Loucy (cell line): ENCODE measurements around the gene APOM.

ENCODE experiments used
- EZH2phosphoT487 ChIP-seq: fragments of 200-600 bp; IDR thresholded peaks from 2 replicates; pipeline ENCODE4 v1.6.1; 2018; ENCODE audit warnings: antibody characterized with exemption, mild to moderate bottlenecking, moderate library complexity, borderline replicate concordance
- TF ChIP-seq, protein P1 (sequence below): fragments of 200-600 bp; sonication (generic); conservative IDR thresholded peaks from 2 replicates; pipeline ENCODE4 v1.5.1; 2014; ENCODE audit warnings: mild to moderate bottlenecking, antibody characterized with exemption, low read length

GRCh38 chr6:31645325-31645724 lies 10.4 kb upstream of the APOM start:
- TF ChIP-seq, protein P1, sequence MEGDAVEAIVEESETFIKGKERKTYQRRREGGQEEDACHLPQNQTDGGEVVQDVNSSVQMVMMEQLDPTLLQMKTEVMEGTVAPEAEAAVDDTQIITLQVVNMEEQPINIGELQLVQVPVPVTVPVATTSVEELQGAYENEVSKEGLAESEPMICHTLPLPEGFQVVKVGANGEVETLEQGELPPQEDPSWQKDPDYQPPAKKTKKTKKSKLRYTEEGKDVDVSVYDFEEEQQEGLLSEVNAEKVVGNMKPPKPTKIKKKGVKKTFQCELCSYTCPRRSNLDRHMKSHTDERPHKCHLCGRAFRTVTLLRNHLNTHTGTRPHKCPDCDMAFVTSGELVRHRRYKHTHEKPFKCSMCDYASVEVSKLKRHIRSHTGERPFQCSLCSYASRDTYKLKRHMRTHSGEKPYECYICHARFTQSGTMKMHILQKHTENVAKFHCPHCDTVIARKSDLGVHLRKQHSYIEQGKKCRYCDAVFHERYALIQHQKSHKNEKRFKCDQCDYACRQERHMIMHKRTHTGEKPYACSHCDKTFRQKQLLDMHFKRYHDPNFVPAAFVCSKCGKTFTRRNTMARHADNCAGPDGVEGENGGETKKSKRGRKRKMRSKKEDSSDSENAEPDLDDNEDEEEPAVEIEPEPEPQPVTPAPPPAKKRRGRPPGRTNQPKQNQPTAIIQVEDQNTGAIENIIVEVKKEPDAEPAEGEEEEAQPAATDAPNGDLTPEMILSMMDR = no peak
- no peak for TF ChIP-seq EZH2phosphoT487
